HepG2 (cell line): ENCODE data around the gene FKBP5. TPM values are rescaled to one million over a fixed set of nuclear protein-coding genes. Genes with fewer than 3 reads are reported as not detected.

Experiments
- ARNTL ChIP-seq: sonication (generic); formaldehyde crosslinking; IDR thresholded peaks from 2 replicates; pipeline ENCODE4 v1.4.0; 2020; ENCODE audit warnings: mild to moderate bottlenecking, missing genetic modification reagents
- ELF1 ChIP-seq: sonication (generic); formaldehyde crosslinking; IDR thresholded peaks from 2 replicates; pipeline ENCODE4 v1.4.0; 2020; ENCODE audit warnings: missing genetic modification reagents
- FLYWCH1 ChIP-seq: sonication (generic); formaldehyde crosslinking; IDR thresholded peaks from 2 replicates; pipeline ENCODE4 v1.8.1; 2023; ENCODE audit warnings: mild to moderate bottlenecking, missing genetic modification reagents
- FOXA3 ChIP-seq: IDR thresholded peaks from 2 replicates; pipeline ENCODE4 v1.6.1; 2016; ENCODE audit warnings: missing genetic modification reagents, missing compliant biosample characterization
- FOXM1 ChIP-seq: sonication (generic); formaldehyde crosslinking; IDR thresholded peaks from 2 replicates; pipeline ENCODE4 v1.5.0; 2020; ENCODE audit warnings: missing genetic modification reagents
- KAT2B ChIP-seq: fragments of 150-350 bp; IDR thresholded peaks from 2 replicates; pipeline ENCODE4 v1.6.1; 2014; ENCODE audit warnings: low read depth, low read length, borderline replicate concordance
- KDM6A ChIP-seq: IDR thresholded peaks from 2 replicates; pipeline ENCODE4 v1.6.1; 2016; ENCODE audit warnings: low read depth
- KLF16 ChIP-seq, 2 experiments: sonication (generic) in 1 of 2; formaldehyde crosslinking in 1 of 2; IDR thresholded peaks; 2 replicates each; pipeline versions ENCODE4 v1.6.1 to v1.8.0; 2016 to 2023; ENCODE audit warnings: missing genetic modification reagents in 2 of 2, missing compliant biosample characterization in 1 of 2
- NFE2 ChIP-seq: sonication (generic); formaldehyde crosslinking; IDR thresholded peaks from 2 replicates; pipeline ENCODE4 v1.4.0; 2020; ENCODE audit warnings: missing genetic modification reagents
- NR0B2 ChIP-seq: sonication (generic); formaldehyde crosslinking; IDR thresholded peaks from 2 replicates; pipeline ENCODE4 v1.4.0; 2020; ENCODE audit warnings: mild to moderate bottlenecking, missing genetic modification reagents
- PAWR ChIP-seq: sonication (generic); formaldehyde crosslinking; IDR thresholded peaks from 2 replicates; pipeline ENCODE4 v1.4.0; 2020; ENCODE audit warnings: missing genetic modification reagents, mild to moderate bottlenecking, borderline replicate concordance
- RAD51 ChIP-seq: fragments of 450-650 bp; IDR thresholded peaks from 2 replicates; pipeline ENCODE4 v1.6.1; 2016; ENCODE audit warnings: borderline replicate concordance
- RBM39 ChIP-seq: fragments of 200-400 bp; formaldehyde crosslinking; IDR thresholded peaks from one replicate; pipeline ENCODE4 v1.6.1; 2018; ENCODE audit warnings: antibody characterized with exemption, mild to moderate bottlenecking, low read depth, low read length; ENCODE audit not compliant: poor library complexity, severe bottlenecking
- TEAD2 ChIP-seq: sonication (generic); formaldehyde crosslinking; IDR thresholded peaks from 2 replicates; pipeline ENCODE4 v1.9.0; 2021; ENCODE audit warnings: missing genetic modification reagents
- TFAP4 ChIP-seq: sonication (generic); IDR thresholded peaks from 2 replicates; pipeline ENCODE4 v1.6.1; 2016; ENCODE audit warnings: low read depth, borderline replicate concordance
- ZBTB38 ChIP-seq: sonication (generic); formaldehyde crosslinking; IDR thresholded peaks from 2 replicates; pipeline ENCODE4 v1.5.1; 2020; ENCODE audit warnings: mild to moderate bottlenecking, missing genetic modification reagents
- ZNF264 ChIP-seq: sonication (generic); formaldehyde crosslinking; IDR thresholded peaks from 2 replicates; pipeline ENCODE4 v1.4.0; 2020; ENCODE audit warnings: missing genetic modification reagents
- ZNF333 ChIP-seq: sonication (generic); formaldehyde crosslinking; IDR thresholded peaks from 2 replicates; pipeline ENCODE4 v1.4.0; 2020; ENCODE audit warnings: mild to moderate bottlenecking, missing genetic modification reagents, borderline replicate concordance
- ZNF430 ChIP-seq: sonication (generic); formaldehyde crosslinking; IDR thresholded peaks from 2 replicates; pipeline ENCODE4 v1.9.0; 2021; ENCODE audit warnings: mild to moderate bottlenecking, missing genetic modification reagents
- ZNF570 ChIP-seq: sonication (generic); formaldehyde crosslinking; IDR thresholded peaks from 2 replicates; pipeline ENCODE4 v1.4.0; 2020; ENCODE audit warnings: mild to moderate bottlenecking, missing genetic modification reagents, borderline replicate concordance
- ZNF691 ChIP-seq: sonication (generic); formaldehyde crosslinking; IDR thresholded peaks from 2 replicates; pipeline ENCODE4 v1.4.0; 2020; ENCODE audit warnings: missing genetic modification reagents, low read depth, mild to moderate bottlenecking, borderline replicate concordance
- polyA plus RNA-seq, 8 experiments: library from polyadenylated mRNA; depleted of rRNA in 3 of 8; stranded (reverse) in 7 of 8; unstranded in 1 of 8; fragments of >200 nt; fragmentation: Illumina TruSeq in 4 of 8; extraction: Trizol in 4 of 8; gene quantifications; 2 replicates each; pipeline versions ENCODE4 v1.2.1 to v1.2.3, GENCODE V29; 2011 to 2016; ENCODE audit warnings: low read depth in 4 of 8, missing spikeins in 1 of 8, mixed read lengths in 1 of 8; ENCODE audit not compliant: insufficient read depth in 1 of 8
- total RNA-seq, 5 experiments: library from RNA; depleted of rRNA; stranded (reverse); fragments of >200 nt; fragmentation: Illumina TruSeq; extraction: Trizol; gene quantifications; 2 replicates each; pipeline ENCODE4 v1.2.3, GENCODE V29; 2016; ENCODE audit warnings: low read depth in 1 of 5
- TF ChIP-seq, protein P1 (sequence below): sonication (generic); formaldehyde crosslinking; IDR thresholded peaks from 2 replicates; pipeline ENCODE4 v1.8.1; 2022; ENCODE audit warnings: low read depth, mild to moderate bottlenecking, missing genetic modification reagents
- TF ChIP-seq, protein P2 (sequence below): sonication (generic); formaldehyde crosslinking; IDR thresholded peaks from 2 replicates; pipeline ENCODE4 v1.8.1; 2023; ENCODE audit warnings: mild to moderate bottlenecking, missing genetic modification reagents, borderline replicate concordance
- TF ChIP-seq, protein P3 (sequence below): sonication (generic); formaldehyde crosslinking; IDR thresholded peaks from 2 replicates; pipeline ENCODE4 v1.4.0; 2020; ENCODE audit warnings: missing genetic modification reagents; ENCODE audit errors: not compliant biosample characterization

Gene FKBP5
- total and polyA plus RNA-seq, 2 of the 13 experiments (the other 11 are each of a cell fraction or from before 2014, with no cell fraction given) = 8.0 to 17.4 TPM

GRCh38 chr6:35688605-35689322, at the start of gene FKBP5 (continued):
- TF ChIP-seq PAWR = no peak
- no peak; the same call in 1 of the 2 replicates for TF ChIP-seq ZBTB38
- TF ChIP-seq, protein P1, sequence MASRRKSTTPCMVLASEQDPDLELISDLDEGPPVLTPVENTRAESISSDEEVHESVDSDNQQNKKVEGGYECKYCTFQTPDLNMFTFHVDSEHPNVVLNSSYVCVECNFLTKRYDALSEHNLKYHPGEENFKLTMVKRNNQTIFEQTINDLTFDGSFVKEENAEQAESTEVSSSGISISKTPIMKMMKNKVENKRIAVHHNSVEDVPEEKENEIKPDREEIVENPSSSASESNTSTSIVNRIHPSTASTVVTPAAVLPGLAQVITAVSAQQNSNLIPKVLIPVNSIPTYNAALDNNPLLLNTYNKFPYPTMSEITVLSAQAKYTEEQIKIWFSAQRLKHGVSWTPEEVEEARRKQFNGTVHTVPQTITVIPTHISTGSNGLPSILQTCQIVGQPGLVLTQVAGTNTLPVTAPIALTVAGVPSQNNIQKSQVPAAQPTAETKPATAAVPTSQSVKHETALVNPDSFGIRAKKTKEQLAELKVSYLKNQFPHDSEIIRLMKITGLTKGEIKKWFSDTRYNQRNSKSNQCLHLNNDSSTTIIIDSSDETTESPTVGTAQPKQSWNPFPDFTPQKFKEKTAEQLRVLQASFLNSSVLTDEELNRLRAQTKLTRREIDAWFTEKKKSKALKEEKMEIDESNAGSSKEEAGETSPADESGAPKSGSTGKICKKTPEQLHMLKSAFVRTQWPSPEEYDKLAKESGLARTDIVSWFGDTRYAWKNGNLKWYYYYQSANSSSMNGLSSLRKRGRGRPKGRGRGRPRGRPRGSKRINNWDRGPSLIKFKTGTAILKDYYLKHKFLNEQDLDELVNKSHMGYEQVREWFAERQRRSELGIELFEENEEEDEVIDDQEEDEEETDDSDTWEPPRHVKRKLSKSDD (CRISPR knock-in tag) = 0 out of 2 replicates have a peak, but pooled peaks have one; percentile 72
- TF ChIP-seq KDM6A = 0 out of 2 replicates have a peak, but pooled peaks have one; percentile 14
- no peak for TF ChIP-seq KAT2B
- peak; percentile 94 for TF ChIP-seq ARNTL (CRISPR knock-in tag)
- no peak for TF ChIP-seq FOXM1 (CRISPR knock-in tag)
- TF ChIP-seq TFAP4 = no peak
- TF ChIP-seq, protein P2, sequence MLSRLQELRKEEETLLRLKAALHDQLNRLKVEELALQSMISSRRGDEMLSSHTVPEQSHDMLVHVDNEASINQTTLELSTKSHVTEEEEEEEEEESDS (CRISPR knock-in tag) = 0 out of 2 replicates have a peak, but pooled peaks have one; percentile 61
- TF ChIP-seq KLF16 (CRISPR knock-in tag; IDR thresholded peaks at IDR 0.05) = peak in 1 of 2 experiments; percentile 51; a peak in 1 of 4 replicates
- peak; percentile 94; the same call in 1 of the 2 replicates for TF ChIP-seq FLYWCH1 (CRISPR knock-in tag)
- peak; percentile 0 for TF ChIP-seq RBM39
- no peak for TF ChIP-seq ZNF570 (CRISPR knock-in tag)
- TF ChIP-seq FOXA3 = peak; percentile 55; the same call in 1 of the 2 replicates
- no peak for TF ChIP-seq ELF1 (CRISPR knock-in tag)
- TF ChIP-seq NFE2 (CRISPR knock-in tag) = no peak
- TF ChIP-seq ZNF691 (CRISPR knock-in tag) = no peak
- TF ChIP-seq, protein P3, sequence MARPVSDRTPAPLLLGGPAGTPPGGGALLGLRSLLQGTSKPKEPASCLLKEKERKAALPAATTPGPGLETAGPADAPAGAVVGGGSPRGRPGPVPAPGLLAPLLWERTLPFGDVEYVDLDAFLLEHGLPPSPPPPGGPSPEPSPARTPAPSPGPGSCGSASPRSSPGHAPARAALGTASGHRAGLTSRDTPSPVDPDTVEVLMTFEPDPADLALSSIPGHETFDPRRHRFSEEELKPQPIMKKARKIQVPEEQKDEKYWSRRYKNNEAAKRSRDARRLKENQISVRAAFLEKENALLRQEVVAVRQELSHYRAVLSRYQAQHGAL (CRISPR knock-in tag) = peak; percentile 27
- no peak for TF ChIP-seq NR0B2
- peak; percentile 47; the same call in 1 of the 2 replicates for TF ChIP-seq RAD51
- peak; percentile 68; the same call in 1 of the 2 replicates for TF ChIP-seq ZNF430 (CRISPR knock-in tag)
- TF ChIP-seq ZNF264 (CRISPR knock-in tag) = peak; percentile 39; the same call in 1 of the 2 replicates
- no peak for TF ChIP-seq ZNF333 (CRISPR knock-in tag)
- TF ChIP-seq TEAD2 (CRISPR knock-in tag) = peak; percentile 27; the same call in 1 of the 2 replicates
